ENCODE results near the gene NDUFS8. TPM values are rescaled to one million over a fixed set of nuclear protein-coding genes. Genes with fewer than 3 reads are reported as not detected.

NDUFS8 gene
- total RNA-seq, 1 experiment from 2014 or later = 576 TPM

GRCh38 chr11:68044898-68045351 is 14.4 kb downstream of the NDUFS8 start:
- Histone ChIP-seq H4K20me1 (ENCODE audit: low read length) (no peaks in the 10 kb centered on the region), H3K4me1 (ENCODE audit: insufficient read depth, low read length) (peaks cover 10% of the 10 kb centered on the region), H3K9ac (ENCODE audit: low read length) (no peak overlapping the region), H3K79me2 (ENCODE audit: low read length) (peaks cover 19% of the 10 kb centered on the region), H3F3A (ENCODE audit: low read length, unreplicated experiment) (no peaks in the 10 kb centered on the region), H3K4me2 (ENCODE audit: low read length) (no peak overlapping the region), H3K27me3 (ENCODE audit: low read length) (no peaks in the 10 kb centered on the region), H3K9me2 (replicated peaks; ENCODE audit: low read length) (no peaks in the 10 kb centered on the region), H3K4me3 (ENCODE audit: low read length) (no peak overlapping the region), H3K27ac (ENCODE audit: low read length) (no peak overlapping the region), H3K36me3 (ENCODE audit: low read depth, low read length) (peaks cover 7% of the 10 kb centered on the region; the same call in 1 of the 2 replicates), H3K9me3 (ENCODE audit: low read length) (no peaks in the 10 kb centered on the region), H2AFZ (ENCODE audit: low read length) (no peak overlapping the region)
- no TSS peak for BruUV-seq (replicated peaks)
- DNase-seq = no peak
- intact Hi-C loops (cut with micrococcal nuclease) = no loop called here
- no peak for ATAC-seq
- POLR2A ChIA-PET (ENCODE audit: unreplicated experiment) = no interaction called here
- no peak for TF ChIP-seq EZH2 (IDR thresholded peaks at IDR 0.05; ENCODE audit: low read length, unreplicated experiment)
- TF ChIP-seq EZH2phosphoT487 (IDR thresholded peaks at IDR 0.05; ENCODE audit: borderline replicate concordance, low read length) = no peak
- no peak for TF ChIP-seq CTCF (conservative IDR thresholded peaks at IDR 0.05; ENCODE audit: low read depth, low read length)
- CTCF ChIA-PET = no interaction called here

- peaks cover 12% of the 10 kb centered on the region; the same call in 1 of the 2 replicates for H3K36me3 ChIP-seq (ENCODE audit: low read depth, low read length)
- no peak overlapping the region for H2AFZ ChIP-seq (ENCODE audit: low read length)
- H3K27me3 ChIP-seq (ENCODE audit: low read length) = no peaks in the 10 kb centered on the region
- no peak overlapping the region for H3K4me2 ChIP-seq (ENCODE audit: low read length)
- H3K4me3 ChIP-seq (ENCODE audit: low read length) = no peak overlapping the region
- intact Hi-C loops (cut with micrococcal nuclease) = no loop called here
- no peak for TF ChIP-seq CTCF (conservative IDR thresholded peaks at IDR 0.05; ENCODE audit: low read depth, low read length)
- TF ChIP-seq EZH2phosphoT487 (IDR thresholded peaks at IDR 0.05; ENCODE audit: borderline replicate concordance, low read length) = no peak
- no peak for TF ChIP-seq EZH2 (IDR thresholded peaks at IDR 0.05; ENCODE audit: low read length, unreplicated experiment)
- no peaks in the 10 kb centered on the region for H3F3A ChIP-seq (ENCODE audit: low read length, unreplicated experiment)
- POLR2A ChIA-PET (ENCODE audit: unreplicated experiment) = no interaction called here
- H3K27ac ChIP-seq (ENCODE audit: low read length) = no peak overlapping the region
- DNase-seq (no peak), ATAC-seq (no peak)
- H4K20me1 ChIP-seq (ENCODE audit: low read length) = no peaks in the 10 kb centered on the region
- no peaks in the 10 kb centered on the region for H3K79me2 ChIP-seq (ENCODE audit: low read length)
- BruUV-seq (replicated peaks) = no TSS peak
- no peak overlapping the region for H3K9ac ChIP-seq (ENCODE audit: low read length)
- no peaks in the 10 kb centered on the region for H3K9me3 ChIP-seq (ENCODE audit: low read length)
- H3K9me2 ChIP-seq (replicated peaks; ENCODE audit: low read length) = no peaks in the 10 kb centered on the region
- CTCF ChIA-PET = no interaction called here
- H3K4me1 ChIP-seq (ENCODE audit: insufficient read depth, low read length) = no peaks in the 10 kb centered on the region
Observed at GRCh38 chr11:68047437-68048290, 17.2 kb downstream of the NDUFS8 start.

Data from PC-3 (cell line).